NCI-H510A (cell line): ENCODE data around the gene RIPOR3.
"Not testable (repeated sequence)": the region's sequence is repeated elsewhere in the genome, so short reads cannot be mapped to it uniquely, and the experiment has no call there.

Experiments used
- DNase-seq: peaks from one replicate; lab custom pipeline; 2025; lab: John Stamatoyannopoulos, UW

RIPOR3 gene

DNA sequence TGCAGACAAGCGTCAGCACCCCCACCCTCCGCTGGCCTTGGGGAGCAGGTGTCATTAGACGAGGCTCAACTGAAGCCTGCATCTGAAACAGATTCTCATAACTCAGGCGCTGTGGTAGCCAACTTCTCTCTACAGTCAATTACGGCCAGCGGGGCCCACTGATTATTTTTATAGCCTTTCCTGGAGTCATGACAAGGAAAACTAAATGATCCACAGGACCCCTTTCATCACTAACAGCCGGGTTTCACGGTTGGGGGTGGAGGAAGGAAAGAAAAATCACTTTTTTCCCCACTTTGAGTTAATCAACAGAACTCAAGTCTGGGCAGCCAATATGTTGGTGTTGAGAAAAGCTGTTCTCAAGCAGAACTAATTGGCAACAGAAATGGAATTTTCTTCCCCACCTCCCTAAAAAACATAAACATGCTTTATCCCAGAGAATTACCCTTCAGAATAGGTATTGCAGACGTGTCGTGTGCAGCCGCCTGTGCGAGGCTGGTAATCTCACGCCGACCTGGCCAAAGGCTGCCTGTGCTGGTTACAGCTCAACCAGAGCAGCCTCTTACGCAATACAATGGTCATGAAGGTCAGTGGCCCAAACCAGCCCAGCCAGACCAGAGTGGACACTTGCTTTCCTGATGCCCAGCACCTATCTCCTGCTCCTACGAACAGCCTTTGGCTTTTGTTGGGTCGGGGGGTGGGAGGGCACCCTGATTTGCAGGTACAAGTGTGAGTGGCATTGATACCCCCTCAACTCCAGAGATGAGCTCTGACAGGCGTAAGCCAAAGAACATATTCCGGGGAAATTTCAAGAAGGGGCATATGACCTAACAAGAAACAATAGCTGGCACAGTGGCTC, 11.0 kb downstream of the RIPOR3 start:
- no peak for DNase-seq

DNA sequence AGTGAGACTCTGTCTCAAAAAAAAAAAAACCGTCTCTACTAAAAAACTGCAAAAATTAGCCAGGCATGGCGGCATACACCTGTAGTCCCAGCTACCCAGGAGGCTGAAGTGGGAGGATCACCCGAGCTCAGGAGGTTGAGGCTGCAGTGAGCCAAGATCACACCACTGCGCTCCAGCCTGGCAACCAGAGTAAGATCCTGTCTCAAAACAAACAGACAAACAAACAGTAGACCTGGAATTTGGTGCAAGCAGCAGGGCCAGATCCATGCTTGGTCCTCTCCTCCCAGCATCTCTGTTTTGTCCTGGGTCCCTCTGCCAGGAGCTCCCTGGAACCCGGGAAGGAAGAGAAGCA, 11.6 kb downstream of the RIPOR3 start:
- DNase-seq = no peak

DNA sequence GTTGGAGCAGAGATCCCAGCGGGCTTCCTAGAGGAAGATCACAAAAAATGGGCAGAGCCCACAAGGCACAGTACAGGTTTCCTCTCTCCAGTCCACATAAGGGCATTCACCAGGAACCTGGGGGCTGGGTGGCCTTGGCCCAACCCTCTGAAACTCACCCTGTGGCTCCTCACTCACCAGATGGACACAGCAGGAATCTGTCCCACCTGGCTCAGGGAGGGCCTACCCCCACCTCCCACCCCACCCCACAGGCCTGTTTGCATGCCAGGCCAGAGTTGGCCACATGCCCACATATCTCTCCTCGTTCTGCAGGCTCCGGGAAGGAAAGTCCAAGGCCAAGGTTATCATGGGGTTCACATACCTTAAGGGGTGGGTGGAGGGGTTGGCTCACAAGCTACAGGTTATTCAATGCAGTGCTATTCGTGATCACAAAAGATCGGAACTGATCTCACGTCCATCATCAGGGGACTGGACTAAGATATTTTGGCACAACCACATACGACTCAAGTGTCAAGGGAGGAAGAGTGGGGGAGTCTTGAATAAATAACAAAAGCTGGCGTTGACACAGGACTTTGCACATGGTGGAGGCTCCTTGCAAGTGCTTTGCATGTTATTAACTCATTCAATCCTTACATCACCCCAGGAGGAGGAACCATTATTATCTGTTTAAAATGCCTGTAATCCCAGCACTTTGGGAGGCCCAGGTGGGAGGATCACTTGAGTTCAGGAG, 13.0 kb downstream of the RIPOR3 start:
- no peak for DNase-seq

DNA sequence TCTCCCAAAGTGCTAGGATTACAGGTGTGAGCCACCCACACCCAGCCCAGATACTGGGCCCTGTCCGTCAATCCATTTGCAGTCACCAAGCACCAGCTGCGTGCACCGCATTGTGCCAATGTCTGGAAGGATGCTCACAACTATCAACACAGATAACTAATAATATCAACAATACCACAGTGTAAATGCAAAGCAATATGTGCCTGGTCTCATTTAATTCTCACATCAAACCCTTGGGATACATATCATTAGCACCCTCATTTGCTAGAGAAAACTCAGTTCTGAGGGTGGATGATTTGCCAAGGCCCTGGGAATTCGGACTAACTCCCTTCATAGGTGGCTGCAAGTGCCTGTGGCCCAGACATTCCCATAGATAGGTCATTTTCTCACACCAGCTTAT, 14.5 kb downstream of the RIPOR3 start:
- no peak for DNase-seq

DNA sequence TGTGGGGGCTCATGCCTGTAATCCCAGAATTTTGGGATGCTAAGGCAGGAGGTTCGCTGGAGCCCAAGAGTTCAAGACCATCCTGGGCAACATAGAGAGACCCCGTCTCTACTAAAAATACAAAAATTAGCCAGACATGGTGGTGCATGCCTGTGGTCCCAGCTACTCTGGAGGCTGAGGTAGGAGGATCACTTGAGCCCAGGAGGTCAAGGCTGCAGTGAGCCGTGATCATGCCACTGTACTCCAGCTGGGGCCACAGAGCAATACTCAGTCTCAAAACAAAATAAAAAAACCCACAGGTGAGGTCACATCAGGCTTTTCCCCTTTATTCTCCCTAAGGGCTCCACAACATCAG, 15.0 kb downstream of the RIPOR3 start:
- DNase-seq = not testable (repeated sequence)

DNA sequence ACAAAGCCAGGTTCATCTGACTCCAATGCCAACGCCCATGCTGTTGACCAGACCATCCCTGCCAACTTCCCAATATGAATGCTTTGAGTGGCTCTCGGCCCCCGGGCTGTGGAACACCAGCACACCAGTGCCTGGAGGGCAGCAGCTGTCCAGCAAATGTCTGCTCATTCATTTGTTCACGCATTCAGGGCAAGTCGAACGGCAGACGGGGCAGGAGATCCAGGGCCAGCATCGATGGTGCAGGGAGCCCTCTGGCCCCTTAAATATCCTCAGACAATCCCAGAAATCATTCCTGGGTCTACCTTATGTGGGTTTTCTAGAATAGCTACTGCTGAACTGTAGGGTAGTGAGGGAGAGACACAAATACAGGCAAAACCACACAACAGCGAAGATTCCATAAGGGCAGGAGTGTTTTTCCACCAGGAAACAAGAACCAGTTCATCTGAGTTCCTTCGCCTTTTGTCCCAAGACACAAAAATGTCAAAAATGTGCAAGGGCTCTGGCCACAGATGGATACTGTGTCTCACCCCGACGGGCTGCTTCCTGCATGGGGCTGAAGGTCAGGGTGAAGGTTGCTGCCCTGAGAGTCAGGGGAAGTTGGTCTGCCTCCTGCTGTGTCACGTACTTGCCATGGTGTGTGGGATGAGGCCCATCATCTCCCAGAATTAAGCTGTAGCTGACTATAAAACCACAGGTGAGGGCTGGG, 15.5 kb downstream of the RIPOR3 start:
- DNase-seq = no peak

DNA sequence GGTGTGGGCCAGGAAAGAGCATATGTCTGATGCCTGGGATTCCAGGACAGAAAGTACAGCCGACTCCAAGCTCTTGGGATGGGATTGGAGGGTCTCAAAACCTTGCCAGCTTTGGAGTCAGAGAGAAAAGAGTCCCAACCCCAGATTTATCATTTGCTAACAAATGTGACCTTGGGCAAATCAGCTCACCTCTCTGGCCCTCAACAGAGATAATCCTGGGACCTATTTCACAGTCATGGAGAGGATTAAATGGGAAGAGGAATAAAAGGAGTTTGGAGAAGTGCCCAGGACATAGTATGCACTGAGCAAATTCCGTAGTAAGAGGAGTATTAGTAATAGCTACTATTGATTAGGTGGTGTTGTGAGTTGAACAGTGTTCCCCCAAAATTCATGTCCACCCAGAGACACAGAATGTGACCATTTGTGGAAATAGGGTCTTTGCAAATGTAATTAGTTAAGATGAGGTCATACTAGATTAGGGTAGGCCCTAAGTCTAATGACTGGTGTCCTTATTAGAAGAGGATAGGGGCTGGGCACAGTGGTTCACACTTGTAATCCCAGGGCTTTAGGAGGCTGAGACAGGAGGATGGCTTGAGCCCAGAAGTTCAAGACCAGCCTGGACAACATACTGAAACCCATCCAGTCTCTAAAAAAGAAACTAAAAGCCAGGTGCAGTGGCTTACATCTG, 17.1 kb downstream of the RIPOR3 start:
- DNase-seq = no peak

DNA sequence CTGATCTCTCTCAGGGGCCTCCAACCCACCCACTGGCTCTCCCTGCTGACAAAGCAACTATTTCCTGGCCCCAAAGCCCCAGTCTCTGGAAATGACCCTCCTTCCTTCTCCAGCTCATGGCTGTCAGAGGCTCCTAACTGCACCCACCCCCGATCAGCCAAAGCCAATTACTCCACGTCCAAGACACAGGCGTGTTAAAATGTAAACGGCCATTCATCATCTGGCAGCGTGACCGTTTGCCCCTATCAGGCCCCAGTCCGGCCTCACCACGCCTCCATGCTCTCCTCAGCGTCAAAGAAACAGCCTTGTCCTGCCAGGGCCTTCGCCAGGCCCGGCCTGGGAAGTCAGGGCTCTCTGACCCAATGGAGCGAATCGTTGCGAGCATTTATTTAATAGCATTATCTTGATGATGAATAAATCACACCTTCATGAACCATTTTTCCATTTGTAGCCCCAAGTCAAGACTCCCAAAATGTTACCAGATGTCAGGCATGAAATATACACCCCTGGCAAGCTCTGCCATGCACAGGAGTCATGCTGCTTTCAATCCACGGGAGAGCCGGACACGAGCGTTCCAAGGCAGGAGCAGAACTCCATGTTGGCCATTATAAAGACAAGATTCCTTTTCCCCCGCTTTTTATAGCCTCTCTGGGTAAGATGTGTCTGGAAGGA, 17.7 kb downstream of the RIPOR3 start:
- DNase-seq = no peak

DNA sequence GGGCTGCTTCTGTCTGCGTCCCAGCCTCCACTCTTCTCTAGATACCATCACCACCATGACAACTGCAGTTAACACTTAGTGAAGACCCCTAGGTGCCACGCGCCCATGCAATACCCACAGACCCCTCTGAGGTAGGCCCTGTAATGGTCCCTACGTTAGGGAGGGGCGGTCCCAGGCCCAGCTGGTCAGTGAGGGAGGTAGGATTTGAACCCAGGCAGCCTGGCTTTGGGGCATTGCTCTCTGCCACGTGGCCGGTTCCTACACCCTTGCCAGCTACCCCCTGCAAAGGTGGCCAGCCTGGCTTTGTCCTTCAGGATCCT, 18.2 kb downstream of the RIPOR3 start:
- DNase-seq = no peak

DNA sequence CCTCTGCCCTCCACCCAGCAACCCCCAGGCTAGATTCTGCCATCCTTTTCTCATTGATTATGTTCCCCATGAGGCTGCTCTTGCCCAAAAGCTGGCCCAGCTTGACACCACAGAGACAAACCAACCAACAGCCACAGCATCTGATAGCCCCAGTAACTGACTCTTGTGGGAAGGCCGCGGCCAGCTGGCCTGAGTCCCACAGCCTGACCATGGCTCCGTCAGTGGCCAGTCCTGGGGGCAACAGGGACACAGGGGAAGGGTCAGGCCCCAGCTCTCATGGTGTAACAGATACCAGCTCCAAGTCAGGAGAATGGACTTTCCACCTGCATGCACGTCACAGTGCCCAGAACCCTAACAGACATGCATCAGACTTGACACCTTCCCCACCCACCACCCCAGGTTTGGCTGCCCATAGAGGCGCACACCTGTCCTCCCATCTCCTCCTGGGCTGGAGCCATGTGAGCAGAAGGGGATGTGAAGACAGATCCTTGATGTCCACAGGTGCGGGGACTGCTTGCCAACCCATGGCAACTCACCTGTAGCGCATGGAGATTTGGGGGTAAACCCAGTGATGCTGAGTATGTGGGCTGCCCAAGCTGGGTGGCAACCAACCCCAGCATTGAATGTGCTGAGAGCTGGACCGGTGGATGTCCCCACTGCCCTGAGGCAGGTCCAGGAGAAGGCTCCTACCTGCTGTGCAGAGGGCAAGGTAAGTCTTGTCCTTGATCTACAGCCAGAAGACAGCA, 18.8 kb downstream of the RIPOR3 start:
- DNase-seq = no peak

DNA sequence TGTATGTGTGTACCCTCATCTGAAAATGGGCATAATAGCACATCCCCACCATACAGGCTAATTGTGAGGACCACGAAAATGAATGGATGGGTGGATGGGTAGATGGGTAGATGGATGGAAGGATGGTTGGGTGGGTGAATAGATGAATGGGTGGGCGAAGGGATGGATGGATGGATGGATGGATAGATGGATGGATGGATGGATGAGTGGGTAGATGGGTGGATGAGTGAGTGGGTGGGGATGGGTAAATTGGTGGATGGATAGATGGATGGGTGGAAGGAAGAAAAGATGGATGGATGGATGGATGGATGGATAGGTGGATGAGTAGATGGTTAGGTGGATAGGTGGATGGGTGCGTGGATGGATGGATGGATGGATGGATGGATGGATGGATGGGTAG, 19.7 kb downstream of the RIPOR3 start:
- DNase-seq = no peak

DNA sequence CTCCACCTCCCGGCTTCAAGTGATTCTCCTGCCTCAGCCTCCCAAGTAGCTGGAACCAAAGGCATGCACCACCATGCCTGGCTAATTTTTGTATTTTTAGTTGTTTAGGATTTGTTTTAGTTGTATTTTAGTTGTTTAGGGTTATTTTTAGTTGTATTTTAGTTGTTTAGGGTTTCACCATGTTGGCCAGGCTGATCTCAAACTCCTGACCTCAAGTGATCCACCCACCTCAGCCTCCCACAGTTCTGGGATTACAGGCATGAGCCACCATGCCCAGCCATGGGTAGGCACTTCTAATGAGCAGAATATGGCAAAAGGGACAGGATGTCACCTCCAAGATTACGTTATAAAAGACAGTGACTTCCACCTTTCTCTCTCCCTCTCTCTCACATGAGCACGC, 20.3 kb downstream of the RIPOR3 start:
- DNase-seq = not testable (repeated sequence)

DNA sequence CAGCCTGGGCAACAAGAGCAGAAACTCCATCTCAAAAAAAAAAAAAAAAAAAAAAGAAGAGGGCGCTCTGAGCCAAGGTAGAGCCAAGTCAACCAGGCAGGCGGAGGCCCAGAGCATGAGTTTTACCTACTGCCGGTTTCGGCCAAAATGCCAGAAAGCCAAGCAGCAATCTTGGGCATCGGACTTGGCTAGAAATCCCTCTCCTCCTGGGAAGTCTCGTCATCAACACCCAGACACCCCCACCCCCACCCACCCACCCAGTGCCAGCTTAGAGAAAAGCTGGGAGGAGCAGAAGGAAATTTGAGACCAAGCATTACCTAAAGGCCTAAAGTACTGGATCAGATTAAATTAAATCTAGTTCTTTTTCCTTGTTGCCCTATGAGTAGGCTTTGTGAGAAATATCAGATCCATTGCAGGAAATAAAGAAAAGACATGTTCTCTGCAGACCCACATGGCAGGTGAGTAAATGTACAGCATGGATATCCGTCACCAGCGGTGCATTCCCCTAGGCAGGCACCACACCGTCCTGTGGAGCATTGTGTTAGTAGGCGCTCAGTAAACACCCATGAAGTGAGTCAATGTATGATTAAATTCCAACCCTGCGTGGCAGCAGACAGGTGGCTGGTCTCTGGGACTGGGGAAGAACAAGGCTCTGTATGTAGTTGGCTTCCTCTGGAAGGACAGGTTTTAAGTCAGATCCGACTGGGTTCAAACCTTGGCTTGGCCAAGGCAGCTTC, 21.0 kb downstream of the RIPOR3 start:
- DNase-seq = no peak

DNA sequence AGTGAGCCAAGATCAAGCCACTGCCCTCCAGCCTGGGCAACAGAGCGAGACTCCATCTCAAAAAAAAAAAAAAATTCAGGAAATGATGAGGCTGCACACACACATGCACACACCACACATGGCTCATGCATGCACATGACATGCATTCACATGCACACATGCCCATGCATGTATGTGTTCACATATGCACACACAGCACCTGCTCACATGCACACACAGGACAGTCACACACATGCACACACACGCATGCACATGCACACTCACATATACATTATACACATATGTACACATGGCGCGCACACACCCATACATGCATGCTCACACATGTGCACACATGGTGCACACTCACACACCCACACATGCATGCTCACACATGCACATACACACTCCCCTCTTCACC, 22.5 kb downstream of the RIPOR3 start:
- DNase-seq = no peak

DNA sequence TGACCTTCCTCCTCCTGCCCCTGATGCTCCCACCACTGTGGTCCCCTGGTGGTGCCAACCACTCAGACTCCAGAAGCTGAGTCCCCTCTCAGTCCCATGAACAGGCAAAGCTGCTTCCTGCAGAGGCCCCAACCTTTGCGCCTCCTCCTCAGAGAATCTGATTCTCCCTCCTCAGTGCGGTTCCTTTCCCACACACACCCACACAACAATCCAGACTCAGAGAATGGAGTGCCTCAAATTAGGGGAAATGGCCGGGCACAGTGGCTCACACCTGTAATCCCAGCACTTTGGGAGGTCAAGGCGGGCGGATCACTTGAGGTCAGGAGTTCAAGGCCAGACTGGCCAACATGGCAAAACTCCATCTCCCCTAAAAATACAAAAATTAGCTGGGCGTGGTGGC, 23.0 kb downstream of the RIPOR3 start:
- DNase-seq = no peak

DNA sequence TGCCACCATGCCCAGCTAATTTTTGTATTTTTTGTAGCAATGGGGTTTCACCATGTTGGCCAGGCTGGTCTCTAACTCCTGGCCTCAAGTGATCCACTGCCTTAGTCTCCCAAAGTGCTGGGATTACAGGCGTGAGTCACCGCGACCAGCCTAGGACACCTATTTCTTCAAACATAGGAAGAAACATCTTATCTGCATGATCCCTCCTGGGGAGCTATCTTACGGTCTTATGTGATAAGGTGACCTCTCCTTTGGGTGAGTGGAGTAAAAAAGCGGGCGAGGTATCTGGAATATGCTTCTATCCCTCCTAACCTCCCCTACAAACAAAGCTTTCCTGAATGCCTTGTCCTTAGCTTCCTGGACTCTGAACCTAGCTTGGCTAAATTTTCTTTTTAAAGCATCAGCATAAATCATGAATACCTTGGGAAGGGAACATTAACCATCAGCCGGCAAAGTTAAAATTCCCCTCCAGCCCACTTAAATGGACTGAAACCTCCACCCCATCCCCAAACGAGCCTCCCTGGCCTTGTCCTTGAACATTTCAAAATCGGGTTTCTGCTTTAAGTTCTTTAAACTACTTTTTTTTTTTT, 24.5 kb downstream of the RIPOR3 start:
- DNase-seq = no peak

DNA sequence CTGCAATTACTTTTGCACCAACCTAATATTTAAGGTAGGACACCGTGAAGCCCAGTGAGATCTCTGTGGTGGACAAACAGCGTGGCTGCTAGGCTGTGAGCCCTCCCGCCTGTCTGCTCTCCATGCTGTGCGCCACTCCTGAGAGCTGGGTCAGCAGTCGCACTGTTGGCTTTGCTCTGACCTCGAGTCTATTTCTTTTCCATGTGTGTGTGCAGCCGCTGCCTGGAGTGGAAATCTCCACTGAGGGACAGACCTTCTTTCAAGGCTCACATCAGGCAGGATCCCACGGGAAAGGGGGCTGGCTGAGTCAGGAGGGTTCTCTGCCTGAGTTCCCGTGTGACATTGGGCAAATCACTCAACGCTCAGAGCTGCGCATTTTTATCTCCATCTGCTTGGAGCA, 27.1 kb downstream of the RIPOR3 start:
- DNase-seq = no peak

DNA sequence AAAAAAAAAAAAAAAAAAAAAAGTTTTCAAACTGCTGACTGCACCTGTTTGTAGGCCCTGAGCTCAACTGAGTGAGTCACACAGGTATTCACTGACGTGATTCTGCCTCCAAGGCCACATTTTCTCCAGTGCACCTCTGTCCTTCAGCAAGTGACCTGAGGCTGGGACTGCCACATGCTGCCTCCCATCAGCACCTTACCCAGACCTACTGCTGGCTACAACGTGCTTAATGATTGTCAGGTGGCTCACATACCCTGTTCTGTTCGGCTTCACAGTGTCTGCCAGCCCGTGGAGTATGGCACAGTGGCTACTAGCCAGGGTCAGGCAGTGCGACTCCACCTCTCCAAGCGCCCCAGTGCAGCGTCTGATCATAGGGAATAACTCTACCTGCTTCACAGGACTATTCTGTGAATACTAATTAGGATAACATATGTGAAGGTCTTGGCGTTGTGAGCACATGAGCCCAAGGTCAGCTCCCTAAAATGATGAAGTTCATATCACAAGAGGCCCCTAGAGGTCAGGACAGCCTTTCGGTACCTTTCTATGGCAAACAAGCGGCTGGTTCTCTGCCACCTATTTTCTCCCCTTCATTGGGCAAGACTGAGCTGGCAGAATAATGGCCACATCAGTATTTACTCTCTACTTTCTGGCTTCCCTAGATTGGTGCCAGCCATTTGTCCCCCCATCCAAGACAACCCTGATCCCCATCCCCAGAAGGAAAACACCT, 28.1 kb downstream of the RIPOR3 start:
- DNase-seq = no peak

DNA sequence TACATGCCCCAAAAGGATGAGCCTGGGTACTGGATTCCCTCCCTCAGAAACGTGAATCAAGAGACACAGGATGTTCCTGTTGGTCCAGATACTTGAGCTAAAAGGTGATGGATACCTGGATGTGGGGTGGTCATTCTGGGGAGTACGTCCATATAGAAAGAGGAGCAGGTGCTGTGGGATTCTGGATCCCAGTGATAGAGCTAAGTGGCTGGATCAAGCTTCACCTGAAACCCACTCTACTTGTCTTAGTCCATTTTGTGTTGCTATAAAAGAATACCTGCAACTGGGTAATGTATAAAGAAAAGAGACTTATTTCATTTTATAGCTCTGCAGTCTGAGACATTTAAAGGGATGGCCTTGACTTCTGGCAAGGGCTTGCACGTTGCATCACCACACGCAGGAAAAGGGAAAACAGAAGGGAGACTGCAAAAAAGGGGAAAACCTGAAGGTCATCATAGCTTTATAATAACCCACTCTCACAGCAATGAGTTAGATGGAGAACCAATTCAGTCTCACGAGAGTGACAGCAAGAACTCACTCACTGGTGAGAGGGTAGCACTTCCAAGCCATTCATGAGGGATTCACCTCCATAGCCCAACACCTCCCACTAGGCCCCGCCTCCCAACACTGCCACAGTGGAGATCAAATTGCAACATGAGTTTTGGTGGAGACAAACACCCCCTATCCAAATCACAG, 31.2 kb downstream of the RIPOR3 start:
- DNase-seq = no peak
